GM12878 (cell line): ENCODE results near the gene NOTCH1. TPM values are rescaled to one million over a fixed set of nuclear protein-coding genes. Genes with fewer than 3 reads are reported as not detected.

Experiments
- ATAC-seq: fragments of 200-7000 bp; cut with Tn5 transposase; 3 replicates; pipeline ENCODE4 v1.9.1; 2020; ENCODE audit warnings: mild to moderate bottlenecking, moderate library complexity
- BruUV-seq: library from RNA; stranded (reverse); fragments of 400-500 nt; replicated peaks from 2 replicates; lab custom pipeline; 2021; lab: Mats Ljungman, UMichigan
- CTCF ChIA-PET: fragments of 300-600 bp; sonication (Branson Sonifier 250); formaldehyde crosslinking; extraction: SDS; loops from one replicate; lab custom pipeline; 2021; ENCODE audit warnings: inconsistent platforms; lab: Yijun Ruan, JAX
- POLR2A ChIA-PET: fragments of 350-600 bp; formaldehyde crosslinking; extraction: SDS; loops from one replicate; lab custom pipeline; 2021; ENCODE audit warnings: inconsistent platforms; lab: Charles Lee
- RAD21 ChIA-PET: fragments of 300-600 bp; sonication (Branson Sonifier 250); formaldehyde crosslinking; loops from one replicate; lab custom pipeline; 2023; ENCODE audit warnings: antibody characterized with exemption; ENCODE audit not compliant: unreplicated experiment; lab: Charles Lee
- SMC1A ChIA-PET: fragments of 300-600 bp; sonication (Branson Sonifier 250); formaldehyde crosslinking; loops from one replicate; lab custom pipeline; 2023; ENCODE audit not compliant: unreplicated experiment, uncharacterized antibody; lab: Charles Lee
- DNase-seq: peaks from one replicate; pipeline ENCODE4 v3.0.0-alpha.2; 2011; ENCODE audit warnings: low read depth, low spot score
- FAIRE-seq: peaks from 3 replicates; lab custom pipeline; 2011; peaks lifted over from hg19 to GRCh38; lab: Jason Lieb, UNC
- H2AFZ ChIP-seq: 2 replicates; pipeline ENCODE4 v1.6.0; 2011; ENCODE audit warnings: low read depth, low read length, control low read depth; ENCODE audit not compliant: control insufficient read depth
- H3K27ac ChIP-seq: 2 replicates; pipeline ENCODE4 v1.5.1; 2011; ENCODE audit warnings: control low read depth; ENCODE audit not compliant: control insufficient read depth, insufficient read depth
- H3K27me3 ChIP-seq, 2 experiments: replicated peaks in 1 of 2; 2 replicates each; pipeline versions ENCODE4 v1.6.0 to v1.6.1; 2011; ENCODE audit warnings: low read length in 1 of 2; ENCODE audit not compliant: control insufficient read depth in 2 of 2, insufficient read depth in 2 of 2
- H3K36me3 ChIP-seq, 2 experiments: 2 replicates each; pipeline ENCODE4 v1.5.1; 2011; ENCODE audit warnings: low read length in 1 of 2; ENCODE audit not compliant: control insufficient read depth in 2 of 2, insufficient read depth in 2 of 2
- H3K4me1 ChIP-seq: 2 replicates; pipeline ENCODE4 v1.6.1; 2011; ENCODE audit warnings: mild to moderate bottlenecking, low read length, moderate library complexity, mixed read lengths; ENCODE audit not compliant: control insufficient read depth, insufficient read depth
- H3K4me2 ChIP-seq: 2 replicates; pipeline ENCODE4 v1.6.0; 2011; ENCODE audit warnings: control low read depth; ENCODE audit not compliant: control insufficient read depth, insufficient read depth
- H3K4me3 ChIP-seq: fragments of 200-600 bp; sonication (generic); 2 replicates; pipeline ENCODE4 v1.5.1; 2016
- H3K79me2 ChIP-seq: 2 replicates; pipeline ENCODE4 v1.6.0; 2011; ENCODE audit warnings: low read length; ENCODE audit not compliant: control insufficient read depth, insufficient read depth
- H3K9ac ChIP-seq: 2 replicates; pipeline ENCODE4 v1.8.0; 2011; ENCODE audit warnings: low read length, control low read depth, mixed read lengths; ENCODE audit not compliant: control insufficient read depth, insufficient read depth
- H3K9me3 ChIP-seq: replicated peaks from 3 replicates; pipeline ENCODE4 v1.5.1; 2011; ENCODE audit warnings: mild to moderate bottlenecking, low read length; ENCODE audit not compliant: control insufficient read depth, insufficient read depth
- H4K20me1 ChIP-seq: 2 replicates; pipeline ENCODE4 v1.6.0; 2011; ENCODE audit not compliant: control insufficient read depth, insufficient read depth
- BACH1 ChIP-seq: fragments of 450-650 bp; IDR thresholded peaks from 2 replicates; pipeline ENCODE4 v1.6.1; 2017; ENCODE audit warnings: mild to moderate bottlenecking, borderline replicate concordance
- BRCA1 ChIP-seq: IDR thresholded peaks from 2 replicates; pipeline ENCODE4 v1.6.1; 2011; ENCODE audit warnings: low read depth, low read length, improper control_type of control experiment
- CHD2 ChIP-seq: IDR thresholded peaks from 2 replicates; pipeline ENCODE4 v1.6.1; 2011; ENCODE audit warnings: low read depth, low read length, improper control_type of control experiment, borderline replicate concordance
- E2F8 ChIP-seq: fragments of 450-650 bp; IDR thresholded peaks from 2 replicates; pipeline ENCODE4 v1.6.1; 2018; ENCODE audit warnings: mild to moderate bottlenecking, low read depth, moderate library complexity; ENCODE audit not compliant: partially characterized antibody
- EED ChIP-seq: sonication (generic); IDR thresholded peaks from 2 replicates; pipeline ENCODE4 v1.6.1; 2016; ENCODE audit warnings: antibody characterized with exemption, low read depth
- ESRRA ChIP-seq: IDR thresholded peaks from 2 replicates; pipeline ENCODE4 v1.6.1; 2012; ENCODE audit warnings: mild to moderate bottlenecking, low read length, improper control_type of control experiment
- MXI1 ChIP-seq: fragments of 150-350 bp; IDR thresholded peaks from 2 replicates; pipeline ENCODE4 v1.6.1; 2011; ENCODE audit warnings: low read depth, mild to moderate bottlenecking, inconsistent platforms, low read length, improper control_type of control experiment
- NBN ChIP-seq: fragments of 450-650 bp; IDR thresholded peaks from 2 replicates; pipeline ENCODE4 v1.6.1; 2016
- POLR2AphosphoS5 ChIP-seq: IDR thresholded peaks from 2 replicates; pipeline ENCODE4 v1.6.1; 2011; ENCODE audit warnings: mild to moderate bottlenecking, low read length, inconsistent platforms
- SMAD5 ChIP-seq: IDR thresholded peaks from 2 replicates; pipeline ENCODE4 v1.6.1; 2016; ENCODE audit warnings: antibody characterized with exemption, low read depth
- SMARCA5 ChIP-seq: fragments of 450-650 bp; IDR thresholded peaks from 2 replicates; pipeline ENCODE4 v1.6.1; 2017; ENCODE audit warnings: mild to moderate bottlenecking
- TCF12 ChIP-seq: IDR thresholded peaks from 2 replicates; pipeline ENCODE4 v1.6.1; 2011; ENCODE audit warnings: low read depth, mild to moderate bottlenecking, low read length
- TCF7 ChIP-seq: IDR thresholded peaks from 2 replicates; pipeline ENCODE4 v1.6.1; 2014; ENCODE audit warnings: antibody characterized with exemption, borderline replicate concordance
- WGBS: methylation state at CpG from one replicate; pipeline ENCODE4 v1.1.6; 2016; ENCODE audit warnings: low lambda C conversion rate; ENCODE audit not compliant: insufficient replicate concordance, insufficient coverage; ENCODE audit errors: missing lambda C conversion rate; 5-methylcytosine and 5-hydroxymethylcytosine counted together
- in situ Hi-C: fragments of 300-500 bp; cut with MboI; formaldehyde crosslinking; loops from 9 replicates; pipeline ENCODE4 v1.14.3; 2018; ENCODE audit warnings: mixed read lengths
- intact Hi-C: fragments of 100-400 bp; cut with micrococcal nuclease; formaldehyde crosslinking; loops from one replicate; pipeline ENCODE4 v1.14.2; 2022; ENCODE audit not compliant: unreplicated experiment
- polyA plus RNA-seq, 11 experiments: library from polyadenylated mRNA; depleted of rRNA in 4 of 11; unstranded in 6 of 11; stranded (reverse) in 5 of 11; fragments of >200 nt; fragmentation: Nextera tagmentation in 4 of 11; fragmentation: Illumina TruSeq in 1 of 11; extraction: Ambion mirVana in 4 of 11; extraction: Trizol in 1 of 11; gene quantifications; 1 replicate in 1 of 11; 2 replicates in 10 of 11; pipeline versions ENCODE4 v1.2.1 to v1.2.3, GENCODE V29; 2011 to 2016; ENCODE audit warnings: inconsistent platforms in 2 of 11, missing spikeins in 2 of 11, low read depth in 1 of 11
- total RNA-seq, 4 experiments: library from RNA; depleted of rRNA in 3 of 4; stranded (reverse); fragments of >200 nt in 3 of 4; fragmentation: Illumina TruSeq in 1 of 4; extraction: Trizol in 1 of 4; gene quantifications; 2 replicates each; pipeline versions ENCODE4 v1.2.1 to v1.2.3, GENCODE V29; 2013 to 2021

Gene NOTCH1
- total and polyA plus RNA-seq, 10 of the 15 experiments (the other 5 are each of a cell fraction or from before 2014, with no cell fraction given) = 0.02 to 40.0 (median 3.7) TPM

GRCh38 chr9:136514022-136514714 is 31.7 kb downstream of the NOTCH1 start:
- no peak overlapping the region for H3K27ac ChIP-seq
- no peaks in the 10 kb centered on the region for H3K4me1 ChIP-seq
- no peak for TF ChIP-seq SMARCA5
- TF ChIP-seq NBN = no peak
- TF ChIP-seq CHD2 = no peak
- TF ChIP-seq SMAD5 = no peak
- TF ChIP-seq MXI1 = no peak
- TF ChIP-seq BRCA1 = no peak
- no peak for TF ChIP-seq EED
- no peak for TF ChIP-seq BACH1
- no peak for TF ChIP-seq POLR2AphosphoS5
- TF ChIP-seq TCF12 = no peak
- no peak for TF ChIP-seq ESRRA
- TF ChIP-seq TCF7 = no peak
- TF ChIP-seq E2F8 = no peak
- H3K4me2 ChIP-seq = no peak overlapping the region
- H3K36me3 ChIP-seq = peaks cover 5 to 77% of the 10 kb centered on the region in 2 experiments; a peak in 3 of 4 replicates
- H3K9ac ChIP-seq = no peak overlapping the region
- SMC1A ChIA-PET = no interaction called here
- H3K9me3 ChIP-seq = no peaks in the 10 kb centered on the region
- DNase-seq (no peak), ATAC-seq (no peak), FAIRE-seq (no peak)
- CTCF ChIA-PET = no interaction called here
- no peak overlapping the region for H2AFZ ChIP-seq
- POLR2A ChIA-PET = no interaction called here
- intact Hi-C loops = no loop called here
- RAD21 ChIA-PET = interaction anchor here (0.5 kb wide), 1 partner anchor 17 kb away, joined by 3 read pairs; no protein-coding TSS in a partner anchor
- in situ Hi-C loops = no loop called here
- 92% methylated on average over 27 of the region's 29 CpGs for WGBS
- no TSS peak for BruUV-seq
- H3K4me3 ChIP-seq = no peak overlapping the region
- H3K79me2 ChIP-seq = no peaks in the 10 kb centered on the region
- no peaks in the 10 kb centered on the region for H3K27me3 ChIP-seq
- H4K20me1 ChIP-seq = no peaks in the 10 kb centered on the region
